Heart right ventricle (tissue), 16 donors: ENCODE measurements around the gene MAD1L1. TPM values are rescaled to one million over a fixed set of nuclear protein-coding genes. Genes with fewer than 3 reads are reported as not detected.

Experiments
- ATAC-seq, 8 donors: fragments of 200-7000 bp; cut with Tn5 transposase; one replicate each; pipeline ENCODE4 v1.9.1; 2020; ENCODE audit warnings: mild to moderate bottlenecking in 8 of 8, moderate library complexity in 8 of 8, moderate number of reproducible peaks in 1 of 8
- DNase-seq, 2 donors: peaks; one replicate each; pipeline ENCODE4 v3.0.0-alpha.2; 2020
- H3K27ac ChIP-seq, 10 donors: fragments of 200-600 bp; sonication (generic) in 2 of 10; one replicate each; pipeline versions ENCODE4 v1.5.0 to v1.8.0; 2020 to 2022; ENCODE audit warnings: mild to moderate bottlenecking in 3 of 10
- H3K27me3 ChIP-seq, 7 donors: fragments of 200-600 bp; one replicate each; pipeline ENCODE4 v1.8.0; 2021 to 2022; ENCODE audit warnings: mild to moderate bottlenecking in 2 of 7
- H3K36me3 ChIP-seq, 9 donors: fragments of 200-600 bp; sonication (generic) in 1 of 9; one replicate each; pipeline versions ENCODE4 v1.5.0 to v1.8.0; 2020 to 2022; ENCODE audit warnings: mild to moderate bottlenecking in 2 of 9
- H3K4me1 ChIP-seq, 9 donors: fragments of 200-600 bp; sonication (generic) in 1 of 9; one replicate each; pipeline versions ENCODE4 v1.5.0 to v1.8.0; 2020 to 2022; ENCODE audit warnings: mild to moderate bottlenecking in 4 of 9
- H3K4me3 ChIP-seq, 10 donors: fragments of 200-600 bp; sonication (generic) in 2 of 10; one replicate each; pipeline versions ENCODE4 v1.5.0 to v1.8.0; 2020 to 2022; ENCODE audit warnings: mild to moderate bottlenecking in 7 of 10, moderate library complexity in 2 of 10
- H3K9me3 ChIP-seq, 11 donors: fragments of 200-600 bp in 10 of 11; sonication (generic) in 2 of 11; one replicate each; pipeline versions ENCODE4 v1.5.0 to v1.8.0; 2013 to 2022; ENCODE audit warnings: mild to moderate bottlenecking in 2 of 11, control low read depth in 1 of 11, moderate library complexity in 1 of 11
- CTCF ChIP-seq, 9 donors: fragments of 200-600 bp; sonication (generic) in 2 of 9; IDR thresholded peaks; one replicate each; pipeline versions ENCODE4 v1.5.0 to v1.8.0; 2021 to 2022; ENCODE audit warnings: antibody characterized with exemption in 9 of 9, mild to moderate bottlenecking in 5 of 9, moderate library complexity in 1 of 9
- WGBS, 2 donors: extraction: QIAGEN DNeasy Blood & Tissue Kit; methylation state at CpG; one replicate each; pipeline ENCODE4 v1.1.7; 2013; ENCODE audit warnings: inconsistent platforms in 1 of 2; 5-methylcytosine and 5-hydroxymethylcytosine counted together
- intact Hi-C, 10 donors: fragments of 100-400 bp; cut with DNase I; formaldehyde crosslinking; loops; one replicate each; pipeline versions ENCODE4 v1.11.1 to v1.14.2; 2022
- polyA plus RNA-seq, 2 donors: library from polyadenylated mRNA; stranded (reverse); fragments of 200-250 nt; gene quantifications; one replicate each; pipeline ENCODE4 v1.2.3, GENCODE V29; 2013
- total RNA-seq, 10 donors: library from RNA; stranded (reverse); fragmentation: NEBNext Ultra II Directional in 3 of 10; extraction: Animal tissue kit (Norgen Biotek cat#: 25700) in 3 of 10; gene quantifications; one replicate each; pipeline versions ENCODE4 v1.2.1 to v1.2.4, GENCODE V29; 2021 to 2023
- donor health status: Arrhythmogenic right ventricular cardiomyopathy.
- donor health status: ischemic (EF 13 %, LVEDD 7.1; RV severe dilation, severe dysfunction).
- donor health status: healthy with polysubstance abuse.
- donor health status: DM: no; HTN: yes; CAD: no.
- donor health status: DM: no; HTN: no; CAD: no.
- donor health status: ischemic (EF 25% LVEDD 6.9; RV normal size, moderate dysfunction).
- donor health status: ischemic (EF 25% LVEDD 5.7; RV mildly dilated, moderate dysfunction).
- donor health status: healthy.
- donor health status: DM: yes; HTN: yes; CAD: no.
- donor health status: Ischemic cardiomyopathy.
- donor health status: ischemic (EF 35%, LVEDD 5.7; RV mildly dilated, moderate dysfunction).
- donor health status: nonischemic (EF 11% LVEDD 7.7; RV severe dilation, severe dysfunction).
- donor health status: DM: yes; HTN: yes; CAD: no.
- donor health status: PGD.
- donor health status: ischemic (EF 29% LVEDD 5.4; RV normal size, mild dysfunction).
- donor health status: nonischemic (EF 23%, LVEDD 6.1; RV moderate dilation, normal function).

The MAD1L1 gene
- total and polyA plus RNA-seq, 12 donors, result 13.8 to 46.8 (median 20.2) TPM

- H3K27ac ChIP-seq, result no peak overlapping the region
- H3K27me3 ChIP-seq, result peaks cover 0 to 11% (median 0%) of the 10 kb centered on the region in 7 donors
- DNase-seq (no peak), ATAC-seq (no peak)
- WGBS, 2 donors, result 65 to 70% methylated on average over 3 of the region's 3 CpGs
- TF ChIP-seq CTCF (IDR thresholded peaks at IDR 0.05), result no peak
- no peaks in the 10 kb centered on the region for H3K36me3 ChIP-seq
- H3K4me1 ChIP-seq, result no peaks in the 10 kb centered on the region
- H3K4me3 ChIP-seq, result no peak overlapping the region
- peaks cover 0 to 43% (median 20%) of the 10 kb centered on the region in 11 donors for H3K9me3 ChIP-seq
- intact Hi-C loops, result no loop called here
These were observed 434.6 kb downstream of the MAD1L1 start for GRCh38 chr7:1798191-1798590.

- no peak overlapping the region for H3K27ac ChIP-seq
- WGBS, 2 donors, result 13 to 24% methylated on average over 1 of the region's 1 CpG
- no peaks in the 10 kb centered on the region for H3K4me1 ChIP-seq
- H3K9me3 ChIP-seq, result peaks cover 0 to 46% (median 20%) of the 10 kb centered on the region in 11 donors
- intact Hi-C loops, result no loop called here
- DNase-seq, result no peak
- no peaks in the 10 kb centered on the region for H3K36me3 ChIP-seq
- H3K4me3 ChIP-seq, result no peak overlapping the region
- H3K27me3 ChIP-seq, result peaks cover 0 to 11% (median 0%) of the 10 kb centered on the region in 7 donors
- no peak for ATAC-seq
- no peak for TF ChIP-seq CTCF (IDR thresholded peaks at IDR 0.05)
These were observed 437.7 kb downstream of the MAD1L1 start for GRCh38 chr7:1794888-1795542.

- no peaks in the 10 kb centered on the region for H3K36me3 ChIP-seq
- DNase-seq, result no peak
- intact Hi-C loops, result no loop called here
- H3K9me3 ChIP-seq, result peaks cover 0 to 24% (median 6%) of the 10 kb centered on the region in 11 donors
- no peak overlapping the region for H3K27ac ChIP-seq
- WGBS, 2 donors, result 89% methylated on average over 18 of the region's 18 CpGs
- no peak for TF ChIP-seq CTCF (IDR thresholded peaks at IDR 0.05)
- H3K27me3 ChIP-seq, result peaks cover 0 to 24% (median 0%) of the 10 kb centered on the region in 7 donors
- ATAC-seq, result no peak
- H3K4me1 ChIP-seq, result no peaks in the 10 kb centered on the region
- H3K4me3 ChIP-seq, result no peak overlapping the region
These were observed 445.0 kb downstream of the MAD1L1 start for GRCh38 chr7:1787681-1788235.

- DNase-seq (no peak), ATAC-seq (no peak)
- H3K27me3 ChIP-seq, result peaks cover 0 to 24% (median 0%) of the 10 kb centered on the region in 7 donors
- no peaks in the 10 kb centered on the region for H3K4me1 ChIP-seq
- H3K4me3 ChIP-seq, result no peak overlapping the region
- 73 to 77% methylated on average over 9 of the region's 9 CpGs for WGBS, 2 donors
- H3K36me3 ChIP-seq, result no peaks in the 10 kb centered on the region
- no peak for TF ChIP-seq CTCF (IDR thresholded peaks at IDR 0.05)
- H3K9me3 ChIP-seq, result peaks cover 0 to 20% (median 6%) of the 10 kb centered on the region in 11 donors
- intact Hi-C loops, result no loop called here
- H3K27ac ChIP-seq, result no peak overlapping the region
These were observed 445.5 kb downstream of the MAD1L1 start for GRCh38 chr7:1787241-1787640.
